Measurements from ENCODE around the gene DDX5. TPM values are rescaled to one million over a fixed set of nuclear protein-coding genes. Genes with fewer than 3 reads are reported as not detected.

DDX5 gene
- total and polyA plus RNA-seq, 2 of the 4 experiments (the other 2 are of a cell fraction) = 253 to 781 TPM

DNA sequence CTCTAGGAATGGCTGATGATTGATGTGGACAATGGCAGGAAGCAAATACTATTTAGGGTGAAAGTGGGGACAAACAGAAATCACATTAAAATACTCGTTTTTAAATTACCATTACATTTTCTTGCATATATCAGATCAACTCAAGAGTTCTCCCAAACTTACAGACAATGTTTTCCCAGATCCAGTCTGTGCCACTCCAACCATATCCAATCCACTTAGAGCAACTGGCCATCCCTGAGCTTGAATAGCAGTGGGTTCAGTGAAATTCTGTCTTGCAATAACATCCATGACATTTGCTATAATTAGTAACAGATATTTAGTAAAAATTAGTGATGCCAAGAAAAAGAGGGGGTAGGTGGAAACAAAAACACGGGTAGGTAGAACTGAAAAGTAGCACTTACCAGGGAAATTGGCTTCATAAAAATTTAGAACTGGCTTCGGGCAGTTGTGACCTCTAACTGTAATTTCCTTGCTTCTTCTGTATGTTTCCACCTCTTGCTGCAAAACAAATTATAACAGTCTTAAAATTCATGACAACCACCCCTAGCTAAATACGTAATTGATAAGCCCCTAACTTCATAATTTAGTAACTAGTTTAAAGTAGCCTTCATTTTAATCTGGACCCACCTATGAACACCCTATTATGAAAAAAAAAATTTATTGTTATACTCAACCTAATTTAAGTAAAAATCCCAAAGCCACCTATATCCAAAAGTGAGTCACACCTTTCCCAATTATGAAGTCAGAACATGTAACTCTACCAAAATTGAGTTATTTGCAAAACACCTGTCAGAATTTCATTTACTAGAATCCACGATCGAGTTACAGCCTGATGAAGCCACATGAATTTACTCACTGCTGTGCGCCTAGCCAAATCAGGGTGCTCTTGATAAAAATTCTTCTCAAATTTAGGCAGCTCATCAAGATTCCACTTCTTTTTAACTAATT, 2.0 kb downstream of the DDX5 start:
- no peak overlapping the region for H4K5ac ChIP-seq (ENCODE audit: low read depth, low read length)
- peak overlapping the region; percentile 90 for H3K4me2 ChIP-seq (ENCODE audit: low read depth, low read length)
- no peak overlapping the region for H3K27ac ChIP-seq (ENCODE audit: insufficient read depth, low read length)
- H3K4me1 ChIP-seq (ENCODE audit: control insufficient read depth, insufficient read depth, low read length) = peaks cover 2% of the 10 kb centered on the region; the same call in 1 of the 2 replicates
- H3K23ac ChIP-seq (ENCODE audit: low read depth, low read length) = 0 out of 2 replicates have a peak overlapping the region, but pooled peaks have one; percentile 97
- peak overlapping the region; percentile 73 for H2BK5ac ChIP-seq (ENCODE audit: low read depth, low read length, poor library complexity, severe bottlenecking)
- 0 out of 2 replicates have a peak overlapping the region, but pooled peaks have one; percentile 3 for H3K14ac ChIP-seq (replicated peaks; ENCODE audit: low read depth, low read length)
- BruUV-seq (replicated peaks) = no TSS peak
- H2AFZ ChIP-seq (replicated peaks; ENCODE audit: low read length, poor library complexity) = no peak overlapping the region
- peak overlapping the region; percentile 82; the same call in 1 of the 2 replicates for H3K56ac ChIP-seq (ENCODE audit: extremely low read depth, insufficient read depth, low read length)
- H3K9me3 ChIP-seq (ENCODE audit: control insufficient read depth, insufficient read depth, low read length) = no peaks in the 10 kb centered on the region
- H3K9me1 ChIP-seq (ENCODE audit: insufficient read depth, low read length) = peaks cover 5% of the 10 kb centered on the region
- POLR2A ChIA-PET (ENCODE audit: unreplicated experiment) = no interaction called here
- H3K36me3 ChIP-seq (ENCODE audit: control insufficient read depth, insufficient read depth, low read length) = peaks cover 49% of the 10 kb centered on the region
- TF ChIP-seq CEBPB (IDR thresholded peaks at IDR 0.05; ENCODE audit: low read depth, low read length) (no peak), BHLHE40 (IDR thresholded peaks at IDR 0.05; ENCODE audit: low read depth, low read length) (no peak), MAFK (IDR thresholded peaks at IDR 0.05; ENCODE audit: low read depth, low read length) (no peak), SMC3 (IDR thresholded peaks at IDR 0.05; ENCODE audit: low read depth, low read length) (no peak), RCOR1 (IDR thresholded peaks at IDR 0.05; ENCODE audit: insufficient replicate concordance, low read length) (no peak), MXI1 (IDR thresholded peaks at IDR 0.05; ENCODE audit: borderline replicate concordance, low read depth, low read length) (no peak), FOS (IDR thresholded peaks at IDR 0.05; ENCODE audit: low read depth, low read length) (no peak), NFE2L2 (IDR thresholded peaks at IDR 0.05; ENCODE audit: low read depth, low read length) (no peak), CHD1 (IDR thresholded peaks at IDR 0.05; ENCODE audit: low read depth, low read length) (no peak), POLR2A (IDR thresholded peaks at IDR 0.05; ENCODE audit: low read depth, low read length) (no peak)
- TF ChIP-seq, protein P1, sequence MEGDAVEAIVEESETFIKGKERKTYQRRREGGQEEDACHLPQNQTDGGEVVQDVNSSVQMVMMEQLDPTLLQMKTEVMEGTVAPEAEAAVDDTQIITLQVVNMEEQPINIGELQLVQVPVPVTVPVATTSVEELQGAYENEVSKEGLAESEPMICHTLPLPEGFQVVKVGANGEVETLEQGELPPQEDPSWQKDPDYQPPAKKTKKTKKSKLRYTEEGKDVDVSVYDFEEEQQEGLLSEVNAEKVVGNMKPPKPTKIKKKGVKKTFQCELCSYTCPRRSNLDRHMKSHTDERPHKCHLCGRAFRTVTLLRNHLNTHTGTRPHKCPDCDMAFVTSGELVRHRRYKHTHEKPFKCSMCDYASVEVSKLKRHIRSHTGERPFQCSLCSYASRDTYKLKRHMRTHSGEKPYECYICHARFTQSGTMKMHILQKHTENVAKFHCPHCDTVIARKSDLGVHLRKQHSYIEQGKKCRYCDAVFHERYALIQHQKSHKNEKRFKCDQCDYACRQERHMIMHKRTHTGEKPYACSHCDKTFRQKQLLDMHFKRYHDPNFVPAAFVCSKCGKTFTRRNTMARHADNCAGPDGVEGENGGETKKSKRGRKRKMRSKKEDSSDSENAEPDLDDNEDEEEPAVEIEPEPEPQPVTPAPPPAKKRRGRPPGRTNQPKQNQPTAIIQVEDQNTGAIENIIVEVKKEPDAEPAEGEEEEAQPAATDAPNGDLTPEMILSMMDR (conservative IDR thresholded peaks at IDR 0.05; ENCODE audit: low read depth, low read length) = no peak
- TF ChIP-seq, protein P2, sequence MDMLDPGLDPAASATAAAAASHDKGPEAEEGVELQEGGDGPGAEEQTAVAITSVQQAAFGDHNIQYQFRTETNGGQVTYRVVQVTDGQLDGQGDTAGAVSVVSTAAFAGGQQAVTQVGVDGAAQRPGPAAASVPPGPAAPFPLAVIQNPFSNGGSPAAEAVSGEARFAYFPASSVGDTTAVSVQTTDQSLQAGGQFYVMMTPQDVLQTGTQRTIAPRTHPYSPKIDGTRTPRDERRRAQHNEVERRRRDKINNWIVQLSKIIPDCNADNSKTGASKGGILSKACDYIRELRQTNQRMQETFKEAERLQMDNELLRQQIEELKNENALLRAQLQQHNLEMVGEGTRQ (IDR thresholded peaks at IDR 0.05; ENCODE audit: low read depth, low read length) = no peak
- no peak overlapping the region for H2BK15ac ChIP-seq (ENCODE audit: low read depth, low read length)
- no peak overlapping the region for H4K91ac ChIP-seq (ENCODE audit: insufficient read depth, low read depth, low read length)
- no peak overlapping the region for H3K4ac ChIP-seq (ENCODE audit: low read depth, low read length)
- DNase-seq = no peak
- whole genome bisulfite sequencing, 2 experiments (ENCODE audit: extremely low coverage in 2 of 2, insufficient read length in 1 of 2) = 50% methylated on average over 4 of the region's 7 CpGs; no CpG with 5 or more reads in 1 of the 2 experiments
- in situ Hi-C loops (cut with MboI; ENCODE audit: low sequenced_read_pairs) (no loop called here), intact Hi-C loops (cut with micrococcal nuclease) (no loop called here), dilution Hi-C loops (cut with HindIII; ENCODE audit: low sequenced_read_pairs, unreplicated experiment) (no loop called here)
- H4K20me1 ChIP-seq (ENCODE audit: insufficient read depth, low read length) = peaks cover 86% of the 10 kb centered on the region
- no peak overlapping the region for H2BK120ac ChIP-seq (ENCODE audit: low read depth, low read length)
- H3K4me3 ChIP-seq (ENCODE audit: insufficient read depth, low read depth, low read length) = peak overlapping the region; percentile 93
- H2BK20ac ChIP-seq (ENCODE audit: low read depth, low read length) = no peak overlapping the region
- H3K27me3 ChIP-seq (ENCODE audit: control insufficient read depth, insufficient read depth, low read length) = no peaks in the 10 kb centered on the region
- no peak overlapping the region for H3K18ac ChIP-seq (ENCODE audit: low read depth, low read length)
- H2AK9ac ChIP-seq (replicated peaks; ENCODE audit: low read depth, low read length, poor library complexity) = no peak overlapping the region
- no peak overlapping the region for H2AK5ac ChIP-seq (ENCODE audit: low read depth, low read length)
- no peak overlapping the region for H4K8ac ChIP-seq (ENCODE audit: low read depth in 2 of 2, low read length in 2 of 2)
- ATAC-seq (ENCODE audit: low read depth) = no peak
- CTCF ChIA-PET = interaction anchor here (0.5 to 1.5 kb wide), 3 partner anchors 13 to 200 kb away, joined by 4 to 7 read pairs (median 4); no protein-coding TSS in a partner anchor
- H3K9ac ChIP-seq (ENCODE audit: low read depth, low read length) = peak overlapping the region; percentile 90
- peaks cover 26 to 63% of the 10 kb centered on the region in 2 experiments for H3K79me1 ChIP-seq (ENCODE audit: low read depth in 1 of 2, low read length in 2 of 2)

Measured in IMR-90 (cell line).